Esophagus squamous epithelium (tissue), 4 donors: ENCODE data around the gene PRR5.

Source experiments
- POLR2A ChIP-seq, 4 donors: fragments of 450-650 bp; IDR thresholded peaks; one replicate each; pipeline ENCODE4 v1.6.1; 2017; ENCODE audit warnings: antibody characterized with exemption in 4 of 4, mild to moderate bottlenecking in 4 of 4, moderate library complexity in 3 of 4
- TF ChIP-seq, protein P1 (sequence below), 6 experiments: fragments of 450-650 bp in 4 of 6; fragments of 200-600 bp in 2 of 6; sonication (generic) in 2 of 6; IDR thresholded peaks; one replicate each; pipeline ENCODE4 v1.5.1; 2016 to 2019; ENCODE audit warnings: antibody characterized with exemption in 6 of 6, mild to moderate bottlenecking in 4 of 6, moderate library complexity in 4 of 6

GRCh38 chr22:44692662-44693007 lies 9.4 kb upstream of the PRR5 start:
- TF ChIP-seq, protein P1, sequence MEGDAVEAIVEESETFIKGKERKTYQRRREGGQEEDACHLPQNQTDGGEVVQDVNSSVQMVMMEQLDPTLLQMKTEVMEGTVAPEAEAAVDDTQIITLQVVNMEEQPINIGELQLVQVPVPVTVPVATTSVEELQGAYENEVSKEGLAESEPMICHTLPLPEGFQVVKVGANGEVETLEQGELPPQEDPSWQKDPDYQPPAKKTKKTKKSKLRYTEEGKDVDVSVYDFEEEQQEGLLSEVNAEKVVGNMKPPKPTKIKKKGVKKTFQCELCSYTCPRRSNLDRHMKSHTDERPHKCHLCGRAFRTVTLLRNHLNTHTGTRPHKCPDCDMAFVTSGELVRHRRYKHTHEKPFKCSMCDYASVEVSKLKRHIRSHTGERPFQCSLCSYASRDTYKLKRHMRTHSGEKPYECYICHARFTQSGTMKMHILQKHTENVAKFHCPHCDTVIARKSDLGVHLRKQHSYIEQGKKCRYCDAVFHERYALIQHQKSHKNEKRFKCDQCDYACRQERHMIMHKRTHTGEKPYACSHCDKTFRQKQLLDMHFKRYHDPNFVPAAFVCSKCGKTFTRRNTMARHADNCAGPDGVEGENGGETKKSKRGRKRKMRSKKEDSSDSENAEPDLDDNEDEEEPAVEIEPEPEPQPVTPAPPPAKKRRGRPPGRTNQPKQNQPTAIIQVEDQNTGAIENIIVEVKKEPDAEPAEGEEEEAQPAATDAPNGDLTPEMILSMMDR (IDR thresholded peaks at IDR 0.05) = no peak
- no peak for TF ChIP-seq POLR2A (IDR thresholded peaks at IDR 0.05)
